K562 (cell line): ENCODE measurements around the gene STRIP1.

Source experiments
- CTCF ChIP-seq, 3 experiments: IDR thresholded peaks in 2 of 3; conservative IDR thresholded peaks in 1 of 3; 2 replicates each; pipeline ENCODE4 v1.5.1; 2011 to 2012; ENCODE audit warnings: low read length in 3 of 3, mild to moderate bottlenecking in 3 of 3, control low read depth in 2 of 3, improper control_type of control experiment in 1 of 3, inconsistent platforms in 1 of 3, low read depth in 1 of 3, mixed read lengths in 1 of 3, moderate library complexity in 1 of 3; ENCODE audit not compliant: insufficient read depth in 2 of 3
- GABPA ChIP-seq: fragments of 200-800 bp; sonication (Bioruptor generic); conservative IDR thresholded peaks from 2 replicates; pipeline ENCODE4 v1.6.1; 2016; ENCODE audit warnings: low read depth, missing genetic modification characterization, missing compliant biosample characterization
- HMGXB4 ChIP-seq: sonication (generic); formaldehyde crosslinking; IDR thresholded peaks from 2 replicates; pipeline ENCODE4 v1.8.1; 2023; ENCODE audit warnings: mild to moderate bottlenecking, missing genetic modification reagents
- KDM1A ChIP-seq, 2 experiments: fragments of 450-650 bp; IDR thresholded peaks; 2 replicates each; pipeline ENCODE4 v1.6.1; 2016; ENCODE audit warnings: mild to moderate bottlenecking in 2 of 2
- MLLT1 ChIP-seq, 2 experiments: fragments of 450-650 bp; IDR thresholded peaks; 2 replicates each; pipeline ENCODE4 v1.6.1; 2016
- NFATC3 ChIP-seq: fragments of 450-650 bp; IDR thresholded peaks from 2 replicates; pipeline ENCODE4 v1.6.1; 2017; ENCODE audit warnings: mild to moderate bottlenecking
- NFRKB ChIP-seq: fragments of 450-650 bp; IDR thresholded peaks from 2 replicates; pipeline ENCODE4 v1.6.1; 2016; ENCODE audit warnings: low read depth
- PPARD ChIP-seq: fragments of 250-450 bp; sonication (Bioruptor Pico); IDR thresholded peaks from 2 replicates; pipeline ENCODE4 v1.8.0; 2022; ENCODE audit warnings: inconsistent platforms, mild to moderate bottlenecking, moderate library complexity
- REST ChIP-seq, 2 experiments: fragments of 450-650 bp; formaldehyde crosslinking in 1 of 2; IDR thresholded peaks; 2 replicates each; pipeline versions ENCODE4 v1.4.0 to v1.6.1; 2014 to 2020; ENCODE audit warnings: mild to moderate bottlenecking in 2 of 2, borderline replicate concordance in 1 of 2, low read depth in 1 of 2
- TEAD4 ChIP-seq, 2 experiments: sonication (generic) in 1 of 2; formaldehyde crosslinking in 1 of 2; IDR thresholded peaks; 2 replicates each; pipeline versions ENCODE4 v1.6.1 to v1.8.0; 2012 to 2022; ENCODE audit warnings: borderline replicate concordance in 1 of 2, inconsistent platforms in 1 of 2, low read length in 1 of 2, mild to moderate bottlenecking in 1 of 2, missing genetic modification reagents in 1 of 2
- ZNF586 ChIP-seq: fragments of 450-650 bp; formaldehyde crosslinking; conservative IDR thresholded peaks from 2 replicates; pipeline ENCODE4 v1.4.0; 2020; ENCODE audit warnings: mild to moderate bottlenecking, moderate library complexity
- ZNF589 ChIP-seq: fragments of 200-800 bp; sonication (Bioruptor generic); IDR thresholded peaks from 2 replicates; pipeline ENCODE4 v1.6.1; 2016; ENCODE audit warnings: low read depth, missing genetic modification characterization, missing compliant biosample characterization

DNA sequence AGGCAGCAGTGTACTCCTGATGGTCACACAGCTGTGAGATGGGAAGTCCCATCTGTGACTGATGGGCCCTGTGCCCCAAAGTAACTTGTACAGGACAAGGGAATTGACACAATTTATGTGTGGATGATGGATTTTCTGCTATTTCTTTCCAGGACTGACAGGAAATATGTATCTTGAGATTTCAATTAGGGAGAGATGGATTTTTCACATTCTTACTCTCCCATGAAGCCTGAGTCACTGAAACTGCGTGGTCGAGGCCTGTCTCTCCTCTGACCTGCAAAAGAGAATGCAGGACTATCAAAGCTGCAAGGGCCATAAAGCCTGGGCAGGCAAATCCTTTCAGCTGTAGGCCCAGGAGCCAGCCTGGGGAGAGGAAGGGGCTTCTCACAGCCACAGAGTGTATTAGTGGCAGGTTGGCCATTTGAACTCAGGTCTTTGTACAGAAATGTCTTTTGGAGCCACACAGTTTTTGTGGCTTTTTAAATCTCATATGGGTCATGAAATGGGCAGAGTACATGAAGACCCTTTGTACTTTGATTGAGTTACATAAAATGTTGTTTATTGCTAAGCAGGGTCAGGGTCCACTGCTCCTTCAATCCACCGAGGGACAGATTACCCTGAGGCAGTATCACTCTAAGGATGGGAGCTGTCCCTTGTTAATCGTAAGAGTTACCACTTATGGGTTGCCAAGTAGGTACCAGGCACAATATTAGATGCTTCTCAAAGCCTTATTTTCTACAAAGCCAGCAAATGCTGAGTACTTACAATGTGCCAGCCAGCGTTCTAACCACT, 21.3 kb downstream of the STRIP1 start:
- TF ChIP-seq GABPA (tag) (no peak), KDM1A (IDR thresholded peaks at IDR 0.05) (no peak), PPARD (no peak), MLLT1 (IDR thresholded peaks at IDR 0.05) (no peak), CTCF (IDR thresholded peaks at IDR 0.05 in 2 of 3, conservative IDR thresholded peaks at IDR 0.05 in 1 of 3; ENCODE audit: insufficient read depth in 2 of 3, low read depth in 1 of 3, low read length in 3 of 3) (no peak), REST (IDR thresholded peaks at IDR 0.05; ENCODE audit: borderline replicate concordance) (no peak), REST (CRISPR knock-in tag; IDR thresholded peaks at IDR 0.05; ENCODE audit: low read depth) (no peak), NFRKB (no peak), TEAD4 (IDR thresholded peaks at IDR 0.05; ENCODE audit: low read length) (no peak), TEAD4 (CRISPR knock-in tag; IDR thresholded peaks at IDR 0.05; ENCODE audit: borderline replicate concordance) (no peak), HMGXB4 (CRISPR knock-in tag) (no peak), NFATC3 (no peak), ZNF589 (no peak), ZNF586 (no peak)
